AG09309 (cell line): ENCODE data around the gene NSA2.
A peak's percentile ranks its signal among the peaks of the same experiment; 100 is the strongest.
"Not testable (repeated sequence)": the region's sequence is repeated elsewhere in the genome, so short reads cannot be mapped to it uniquely, and the experiment has no call there.

Experiments
- DNase-seq: peaks from one replicate; pipeline ENCODE4 v3.0.0-alpha.2; 2010; ENCODE audit warnings: low read depth
- H3K4me3 ChIP-seq: 2 replicates; pipeline ENCODE4 v1.5.1; 2011; ENCODE audit warnings: mild to moderate bottlenecking, low read depth, low read length, moderate library complexity; ENCODE audit not compliant: control insufficient read depth
- TF ChIP-seq, protein P1 (sequence below): IDR thresholded peaks from 2 replicates; pipeline ENCODE4 v1.5.1; 2011; ENCODE audit warnings: mild to moderate bottlenecking, low read depth, low read length, inconsistent platforms; ENCODE audit not compliant: insufficient read depth, control insufficient read depth; ENCODE audit errors: missing control alignments

The NSA2 gene

DNA sequence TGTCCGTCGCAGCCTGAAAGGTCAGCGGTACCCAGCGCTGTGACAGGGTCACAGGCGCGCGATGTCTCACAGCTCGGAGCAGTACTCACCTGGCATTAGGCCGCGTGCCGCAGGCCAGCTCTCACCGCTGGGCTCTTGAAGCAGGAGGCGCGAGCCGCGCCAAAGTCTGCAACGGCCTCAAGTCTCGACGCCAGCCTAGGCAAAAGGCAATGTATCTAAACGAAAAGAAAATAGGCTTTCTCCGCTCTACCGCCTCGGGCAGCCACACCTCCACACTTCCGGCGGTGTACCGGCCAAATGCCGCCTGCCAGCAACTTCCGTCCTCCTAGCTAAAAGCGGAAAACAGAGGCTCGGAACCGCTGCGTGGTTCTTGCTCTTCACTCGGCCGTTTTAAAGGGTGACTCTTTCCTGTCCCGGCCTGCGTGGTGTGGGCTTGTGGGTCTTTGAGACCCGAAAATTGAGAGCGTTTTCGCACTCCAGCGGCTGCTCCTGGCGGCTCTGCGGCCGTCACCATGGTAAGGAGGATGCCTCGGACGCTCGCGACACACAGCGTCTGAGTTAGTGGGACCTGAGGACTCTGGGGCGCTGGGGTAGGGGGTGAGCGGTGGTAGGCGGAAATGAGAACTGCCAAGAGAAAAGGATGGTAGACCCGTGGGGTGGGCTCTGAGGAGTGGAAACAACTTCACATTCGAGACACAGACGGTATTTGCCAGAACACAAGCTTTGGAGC lies at the start of gene NSA2, which contains the start of gene GFM2:
TSS of gene NSA2 (plus strand) at position 401 of the 730 bp plus-strand sequence. CDS start at position 513, 112 bp downstream.
TSS of gene GFM2 (minus strand) at position 269 of the 730 bp plus-strand sequence. CDS start 3,375 bp downstream, outside the sequence.
- DNase-seq: peak; percentile 64
- TF ChIP-seq, protein P1, sequence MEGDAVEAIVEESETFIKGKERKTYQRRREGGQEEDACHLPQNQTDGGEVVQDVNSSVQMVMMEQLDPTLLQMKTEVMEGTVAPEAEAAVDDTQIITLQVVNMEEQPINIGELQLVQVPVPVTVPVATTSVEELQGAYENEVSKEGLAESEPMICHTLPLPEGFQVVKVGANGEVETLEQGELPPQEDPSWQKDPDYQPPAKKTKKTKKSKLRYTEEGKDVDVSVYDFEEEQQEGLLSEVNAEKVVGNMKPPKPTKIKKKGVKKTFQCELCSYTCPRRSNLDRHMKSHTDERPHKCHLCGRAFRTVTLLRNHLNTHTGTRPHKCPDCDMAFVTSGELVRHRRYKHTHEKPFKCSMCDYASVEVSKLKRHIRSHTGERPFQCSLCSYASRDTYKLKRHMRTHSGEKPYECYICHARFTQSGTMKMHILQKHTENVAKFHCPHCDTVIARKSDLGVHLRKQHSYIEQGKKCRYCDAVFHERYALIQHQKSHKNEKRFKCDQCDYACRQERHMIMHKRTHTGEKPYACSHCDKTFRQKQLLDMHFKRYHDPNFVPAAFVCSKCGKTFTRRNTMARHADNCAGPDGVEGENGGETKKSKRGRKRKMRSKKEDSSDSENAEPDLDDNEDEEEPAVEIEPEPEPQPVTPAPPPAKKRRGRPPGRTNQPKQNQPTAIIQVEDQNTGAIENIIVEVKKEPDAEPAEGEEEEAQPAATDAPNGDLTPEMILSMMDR: no peak
- peak within 1 kb of the TSS; percentile 69 for H3K4me3 ChIP-seq

DNA sequence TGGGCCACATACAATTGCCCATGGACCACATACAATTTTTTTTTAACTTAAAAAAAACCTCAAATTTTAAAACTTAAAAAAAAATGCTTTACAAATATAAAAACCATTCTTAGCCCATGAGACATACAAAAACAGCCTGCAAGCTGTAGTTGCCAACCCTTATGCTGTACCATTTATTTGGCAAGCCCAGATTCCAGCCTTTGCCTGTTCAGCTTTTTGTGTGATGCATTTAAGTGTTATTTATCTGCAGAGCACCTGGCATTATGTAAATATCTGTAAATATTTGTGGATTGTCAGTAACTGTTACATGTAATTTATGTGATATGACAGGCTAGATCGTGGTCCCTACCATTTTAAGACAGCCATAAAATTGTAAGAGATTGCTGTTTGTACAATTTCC lies 49.5 kb upstream of the NSA2 start:
- H3K4me3 ChIP-seq: no peak overlapping the region
- TF ChIP-seq, protein P1: no peak
- DNase-seq: no peak

DNA sequence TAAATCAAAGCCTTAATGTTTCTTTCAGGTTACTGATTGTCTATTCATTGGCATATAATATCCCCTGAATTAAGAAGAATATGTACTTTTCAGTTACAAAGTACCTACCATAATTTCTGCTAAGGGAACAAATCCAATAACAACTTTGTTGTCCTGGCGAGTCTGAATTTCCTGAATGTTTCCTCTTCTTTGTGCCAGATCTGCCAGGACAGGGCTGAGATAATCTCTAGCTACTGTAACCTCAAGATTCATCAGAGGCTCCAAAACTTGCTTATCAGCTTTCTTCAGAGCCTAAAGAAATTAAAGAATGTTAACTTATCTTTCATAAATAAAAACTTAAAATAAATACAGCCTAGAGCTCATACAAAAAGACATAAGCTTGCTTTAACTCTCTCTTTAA lies 44.8 kb upstream of the NSA2 start:
- DNase-seq: no peak
- TF ChIP-seq, protein P1: no peak
- H3K4me3 ChIP-seq: no peak overlapping the region

DNA sequence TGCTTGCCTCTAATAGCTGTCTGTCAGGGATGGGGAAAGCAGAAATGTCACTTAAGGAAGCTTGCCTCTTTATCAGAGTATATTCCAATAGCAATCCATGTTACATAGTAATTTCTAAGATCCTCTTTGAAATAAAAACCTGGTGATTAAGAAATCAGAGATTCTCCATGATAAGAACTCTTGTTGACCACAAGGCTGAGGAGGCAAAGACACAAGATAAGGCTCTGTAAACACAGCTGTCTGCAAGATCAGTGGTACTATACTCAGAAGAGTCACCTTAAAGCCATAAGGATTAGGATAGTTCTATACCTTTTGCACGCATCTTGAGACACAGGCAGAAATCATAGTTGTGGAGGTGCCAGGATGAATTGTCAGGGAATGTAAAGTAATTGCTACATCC lies 41.7 kb upstream of the NSA2 start:
- no peak for DNase-seq
- TF ChIP-seq, protein P1: no peak
- H3K4me3 ChIP-seq: no peak overlapping the region

DNA sequence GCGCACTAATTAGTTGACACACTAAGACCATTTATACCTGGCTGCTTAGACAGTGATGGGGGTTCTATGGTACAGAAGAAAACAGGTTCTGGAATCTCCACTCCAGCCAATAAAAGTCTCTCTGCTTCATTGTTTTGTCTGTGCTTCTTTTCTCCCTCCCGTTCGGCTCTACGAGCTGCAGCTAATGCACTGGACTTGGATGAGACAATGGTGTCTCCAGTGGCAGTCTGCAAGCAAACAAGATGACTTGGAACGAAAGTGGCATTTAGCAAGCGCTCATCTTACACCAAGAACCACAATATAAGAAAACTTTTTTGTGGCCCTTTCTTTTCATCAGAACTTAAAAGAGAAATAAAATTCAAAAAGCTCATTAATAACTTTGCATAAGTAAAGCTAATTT lies 30.3 kb upstream of the NSA2 start:
- DNase-seq: no peak
- H3K4me3 ChIP-seq: no peak overlapping the region
- TF ChIP-seq, protein P1: no peak

DNA sequence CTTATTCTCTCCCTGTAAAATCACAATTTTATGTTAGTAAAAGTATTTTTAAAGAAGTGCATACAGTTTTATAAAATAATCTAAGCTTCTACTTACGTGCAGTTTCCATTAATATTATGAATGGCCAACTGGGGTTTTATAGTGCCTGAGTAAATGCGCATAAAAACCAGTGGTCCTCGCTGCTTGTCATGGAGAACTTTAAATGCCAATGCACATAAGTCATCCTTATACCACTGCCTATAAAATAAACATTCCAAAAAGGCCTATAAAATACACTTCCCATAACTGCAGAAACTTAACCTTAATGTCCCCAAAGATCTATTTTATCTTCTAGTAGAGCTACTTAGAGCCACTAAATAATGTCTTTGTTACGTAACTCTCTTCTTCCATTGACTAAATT lies 28.6 kb upstream of the NSA2 start:
- DNase-seq: no peak

DNA sequence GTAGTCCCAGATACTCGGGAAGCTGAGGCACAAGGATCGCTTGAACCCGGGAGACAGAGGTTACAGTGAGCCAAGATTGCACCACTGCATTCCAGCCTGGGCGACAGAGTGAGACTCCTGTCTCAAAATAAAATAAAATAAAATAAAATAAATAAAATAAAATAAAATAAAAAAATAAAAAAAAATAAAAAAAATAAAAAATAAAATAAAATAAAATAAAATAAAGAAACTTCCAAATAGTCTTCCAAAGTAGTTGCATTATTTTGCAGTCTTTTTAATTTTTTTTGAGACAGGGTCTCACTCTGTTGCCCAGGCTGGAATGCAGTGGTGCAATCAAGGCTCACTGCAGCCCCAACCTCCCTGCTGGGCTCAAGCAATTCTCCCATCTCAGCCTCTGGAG lies 18.3 kb upstream of the NSA2 start:
- not testable (repeated sequence) for H3K4me3 ChIP-seq, DNase-seq

More for the DNA sequence above, 28.6 kb upstream of the NSA2 start:
- TF ChIP-seq, protein P1: no peak
- no peak overlapping the region for H3K4me3 ChIP-seq
